OCI-LY1 (cell line): ENCODE results near the gene HNRNPA3.
A peak's percentile ranks its signal among the peaks of the same experiment; 100 is the strongest.

Experiments used
- H2AFZ ChIP-seq: fragments of 200-600 bp; sonication (generic), shearing (Covaris generic); 2 replicates; pipeline ENCODE4 v1.6.0; 2014; ENCODE audit warnings: antibody characterized with exemption, mild to moderate bottlenecking, low read length
- H3F3A ChIP-seq: fragments of 200-600 bp; sonication (generic), shearing (Covaris generic); 2 replicates; pipeline ENCODE4 v1.6.0; 2014; ENCODE audit warnings: mild to moderate bottlenecking, antibody characterized with exemption, low read length, moderate library complexity; ENCODE audit not compliant: insufficient read depth
- H3K27ac ChIP-seq: fragments of 200-600 bp; sonication (generic); 2 replicates; pipeline ENCODE4 v1.5.1; 2014; ENCODE audit warnings: low read length, mixed run types, mild to moderate bottlenecking, low read depth; ENCODE audit not compliant: poor library complexity, severe bottlenecking
- H3K27me3 ChIP-seq: fragments of 200-600 bp; sonication (generic); 2 replicates; pipeline ENCODE4 v1.6.0; 2014; ENCODE audit warnings: antibody characterized with exemption, mild to moderate bottlenecking, low read length, moderate library complexity; ENCODE audit not compliant: insufficient read depth
- H3K36me3 ChIP-seq: fragments of 200-600 bp; sonication (generic); 2 replicates; pipeline ENCODE4 v1.6.1; 2014; ENCODE audit warnings: mild to moderate bottlenecking, antibody characterized with exemption, low read length, moderate library complexity, mixed read lengths; ENCODE audit not compliant: insufficient read depth
- H3K4me1 ChIP-seq: fragments of 200-600 bp; sonication (generic); 2 replicates; pipeline ENCODE4 v1.5.1; 2014; ENCODE audit warnings: mild to moderate bottlenecking, low read length, moderate library complexity; ENCODE audit not compliant: insufficient read depth, severe bottlenecking
- H3K4me2 ChIP-seq: fragments of 200-600 bp; sonication (generic), shearing (Covaris generic); 2 replicates; pipeline ENCODE4 v1.6.1; 2014; ENCODE audit warnings: low read length
- H3K4me3 ChIP-seq: fragments of 200-600 bp; sonication (generic); 2 replicates; pipeline ENCODE4 v1.5.1; 2014; ENCODE audit warnings: low read length, low read depth, mild to moderate bottlenecking, mixed read lengths; ENCODE audit not compliant: poor library complexity, severe bottlenecking
- H3K79me2 ChIP-seq: fragments of 200-600 bp; shearing (Covaris generic); 2 replicates; pipeline ENCODE4 v1.6.1; 2016; ENCODE audit warnings: mixed run types, low read length, mixed read lengths; ENCODE audit not compliant: insufficient read depth
- H3K9ac ChIP-seq: fragments of 200-600 bp; sonication (generic), shearing (Covaris generic); 2 replicates; pipeline ENCODE4 v1.6.1; 2014; ENCODE audit warnings: mild to moderate bottlenecking, low read length, mixed read lengths
- H3K9me2 ChIP-seq: fragments of 200-600 bp; sonication (generic), shearing (Covaris generic); 2 replicates; pipeline ENCODE4 v1.6.1; 2014; ENCODE audit warnings: low read depth, mild to moderate bottlenecking, low read length, mixed read lengths
- H3K9me3 ChIP-seq: fragments of 200-600 bp; shearing (Covaris generic); 2 replicates; pipeline ENCODE4 v1.6.1; 2014; ENCODE audit warnings: low read length, mixed read lengths
- H4K20me1 ChIP-seq: fragments of 200-600 bp; sonication (generic), shearing (Covaris generic); 2 replicates; pipeline ENCODE4 v1.6.0; 2016; ENCODE audit warnings: mild to moderate bottlenecking, low read length; ENCODE audit not compliant: insufficient read depth
- EZH2 ChIP-seq: fragments of 200-600 bp; sonication (generic), shearing (Covaris generic); IDR thresholded peaks from 2 replicates; pipeline ENCODE4 v1.8.0; 2017; ENCODE audit warnings: borderline replicate concordance, mixed run types, mild to moderate bottlenecking, antibody characterized with exemption, low read length, moderate library complexity, mixed read lengths
- TF ChIP-seq, protein P1 (sequence below): fragments of 200-600 bp; sonication (generic), shearing (Covaris generic); IDR thresholded peaks from 2 replicates; pipeline ENCODE4 v1.5.1; 2017; ENCODE audit warnings: mild to moderate bottlenecking, antibody characterized with exemption, low read length, moderate library complexity, mixed read lengths

Gene HNRNPA3

DNA sequence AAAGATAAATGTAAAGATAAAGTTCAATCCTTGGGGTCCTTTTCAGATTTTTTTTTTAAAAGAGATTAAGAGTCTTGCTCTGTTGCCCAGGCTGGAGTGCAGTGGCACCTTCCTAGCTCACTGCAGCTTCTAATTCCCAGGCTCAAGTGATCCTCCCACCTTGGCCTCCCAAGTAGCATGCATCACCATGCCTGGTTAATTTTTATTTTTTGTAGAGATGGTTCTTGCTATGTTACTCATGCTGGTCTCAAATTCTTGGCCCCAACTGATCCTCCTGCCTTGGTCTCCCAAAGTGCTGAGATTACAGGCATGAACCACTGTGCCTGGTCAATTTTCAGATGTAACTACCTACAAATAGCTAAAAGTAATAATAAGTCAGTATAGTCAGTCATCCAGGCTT is 30.9 kb downstream of the HNRNPA3 start:
- Histone ChIP-seq H3K79me2 (peaks cover 99% of the 10 kb centered on the region), H2AFZ (no peak overlapping the region), H3K27ac (peak overlapping the region; percentile 34), H4K20me1 (no peaks in the 10 kb centered on the region), H3K9me3 (no peaks in the 10 kb centered on the region), H3F3A (no peaks in the 10 kb centered on the region), H3K36me3 (peaks cover 21% of the 10 kb centered on the region; the same call in 1 of the 2 replicates), H3K4me3 (no peak overlapping the region), H3K27me3 (no peaks in the 10 kb centered on the region), H3K4me1 (peaks cover 49% of the 10 kb centered on the region), H3K4me2 (peak overlapping the region; percentile 31; the same call in 1 of the 2 replicates), H3K9ac (no peak overlapping the region), H3K9me2 (no peaks in the 10 kb centered on the region)
- TF ChIP-seq, protein P1, sequence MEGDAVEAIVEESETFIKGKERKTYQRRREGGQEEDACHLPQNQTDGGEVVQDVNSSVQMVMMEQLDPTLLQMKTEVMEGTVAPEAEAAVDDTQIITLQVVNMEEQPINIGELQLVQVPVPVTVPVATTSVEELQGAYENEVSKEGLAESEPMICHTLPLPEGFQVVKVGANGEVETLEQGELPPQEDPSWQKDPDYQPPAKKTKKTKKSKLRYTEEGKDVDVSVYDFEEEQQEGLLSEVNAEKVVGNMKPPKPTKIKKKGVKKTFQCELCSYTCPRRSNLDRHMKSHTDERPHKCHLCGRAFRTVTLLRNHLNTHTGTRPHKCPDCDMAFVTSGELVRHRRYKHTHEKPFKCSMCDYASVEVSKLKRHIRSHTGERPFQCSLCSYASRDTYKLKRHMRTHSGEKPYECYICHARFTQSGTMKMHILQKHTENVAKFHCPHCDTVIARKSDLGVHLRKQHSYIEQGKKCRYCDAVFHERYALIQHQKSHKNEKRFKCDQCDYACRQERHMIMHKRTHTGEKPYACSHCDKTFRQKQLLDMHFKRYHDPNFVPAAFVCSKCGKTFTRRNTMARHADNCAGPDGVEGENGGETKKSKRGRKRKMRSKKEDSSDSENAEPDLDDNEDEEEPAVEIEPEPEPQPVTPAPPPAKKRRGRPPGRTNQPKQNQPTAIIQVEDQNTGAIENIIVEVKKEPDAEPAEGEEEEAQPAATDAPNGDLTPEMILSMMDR: no peak
- TF ChIP-seq EZH2: no peak

DNA sequence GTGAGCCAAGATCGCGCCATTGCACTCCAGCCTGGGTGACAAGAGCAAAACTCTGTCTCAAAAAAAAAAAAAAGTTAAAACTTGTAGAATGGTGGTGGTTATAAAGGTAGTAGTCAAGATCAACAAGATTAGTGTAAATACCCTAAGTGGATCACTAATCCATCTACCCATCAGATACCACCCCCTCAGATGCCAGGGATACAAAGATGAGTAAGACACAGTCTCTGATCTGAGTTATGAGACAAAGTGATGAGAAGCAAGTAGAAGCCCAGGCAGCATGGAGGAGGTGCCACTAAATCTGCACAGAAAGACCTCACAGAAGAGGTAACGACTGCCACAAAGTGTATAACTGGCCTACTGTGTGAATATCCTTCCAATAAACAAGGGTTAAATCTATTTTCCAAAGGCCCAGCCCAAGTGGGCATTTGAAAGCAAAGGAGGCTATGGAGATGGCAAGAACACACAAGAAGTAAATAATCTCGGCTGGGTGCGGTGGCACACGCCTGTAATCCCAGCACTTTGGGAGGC is 31.7 kb downstream of the HNRNPA3 start:
- Histone ChIP-seq H3K4me2 (no peak overlapping the region), H3K27ac (no peak overlapping the region), H4K20me1 (no peaks in the 10 kb centered on the region), H3K4me1 (peaks cover 49% of the 10 kb centered on the region), H2AFZ (no peak overlapping the region), H3K9me3 (no peaks in the 10 kb centered on the region), H3K9me2 (no peaks in the 10 kb centered on the region), H3K79me2 (peaks cover 99% of the 10 kb centered on the region), H3K9ac (no peak overlapping the region), H3K27me3 (no peaks in the 10 kb centered on the region), H3K4me3 (no peak overlapping the region), H3K36me3 (peaks cover 21% of the 10 kb centered on the region; the same call in 1 of the 2 replicates), H3F3A (no peaks in the 10 kb centered on the region)
- no peak for TF ChIP-seq EZH2
- TF ChIP-seq, protein P1: no peak

DNA sequence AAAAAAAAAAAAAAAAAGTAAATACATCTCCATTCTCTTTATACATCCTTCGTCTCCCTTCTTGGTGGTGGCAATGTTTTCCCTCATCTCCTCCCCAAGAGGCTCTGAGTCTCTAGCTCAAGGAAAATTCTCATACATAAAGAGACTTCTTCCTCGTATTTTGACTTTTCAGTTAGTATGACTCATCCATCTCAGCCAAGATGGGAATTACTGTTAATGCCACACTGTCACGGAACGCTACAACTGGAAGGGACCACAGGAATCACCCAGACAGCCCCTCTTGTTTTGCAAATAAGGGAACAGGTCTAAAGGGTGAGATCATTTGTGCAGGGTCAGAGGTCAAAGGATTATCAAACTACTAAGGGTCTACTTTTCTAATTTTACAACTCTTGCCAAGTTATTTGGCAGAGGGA is 32.4 kb downstream of the HNRNPA3 start:
- peaks cover 23% of the 10 kb centered on the region; the same call in 1 of the 2 replicates for H3K36me3 ChIP-seq
- no peaks in the 10 kb centered on the region for H3F3A ChIP-seq
- H3K27ac ChIP-seq: no peak overlapping the region
- H3K4me3 ChIP-seq: no peak overlapping the region
- H3K9me3 ChIP-seq: no peaks in the 10 kb centered on the region
- H2AFZ ChIP-seq: no peak overlapping the region
- TF ChIP-seq, protein P1: no peak
- no peak for TF ChIP-seq EZH2
- H3K4me2 ChIP-seq: no peak overlapping the region
- peaks cover 99% of the 10 kb centered on the region for H3K79me2 ChIP-seq
- H4K20me1 ChIP-seq: 0 out of 2 replicates have a peak, but pooled peaks cover 2% of the 10 kb centered on the region
- no peak overlapping the region for H3K9ac ChIP-seq
- peaks cover 44% of the 10 kb centered on the region for H3K4me1 ChIP-seq
- H3K27me3 ChIP-seq: no peaks in the 10 kb centered on the region
- no peaks in the 10 kb centered on the region for H3K9me2 ChIP-seq
